CD4-positive, alpha-beta T cell treated with Interleukin-21 for 1 hour (primary cell): Measurements from ENCODE around the gene DNAJA4.

Experiments used
- DNase-seq: peaks from one replicate; pipeline ENCODE4 v3.0.0-alpha.2; 2020

Gene DNAJA4

DNA sequence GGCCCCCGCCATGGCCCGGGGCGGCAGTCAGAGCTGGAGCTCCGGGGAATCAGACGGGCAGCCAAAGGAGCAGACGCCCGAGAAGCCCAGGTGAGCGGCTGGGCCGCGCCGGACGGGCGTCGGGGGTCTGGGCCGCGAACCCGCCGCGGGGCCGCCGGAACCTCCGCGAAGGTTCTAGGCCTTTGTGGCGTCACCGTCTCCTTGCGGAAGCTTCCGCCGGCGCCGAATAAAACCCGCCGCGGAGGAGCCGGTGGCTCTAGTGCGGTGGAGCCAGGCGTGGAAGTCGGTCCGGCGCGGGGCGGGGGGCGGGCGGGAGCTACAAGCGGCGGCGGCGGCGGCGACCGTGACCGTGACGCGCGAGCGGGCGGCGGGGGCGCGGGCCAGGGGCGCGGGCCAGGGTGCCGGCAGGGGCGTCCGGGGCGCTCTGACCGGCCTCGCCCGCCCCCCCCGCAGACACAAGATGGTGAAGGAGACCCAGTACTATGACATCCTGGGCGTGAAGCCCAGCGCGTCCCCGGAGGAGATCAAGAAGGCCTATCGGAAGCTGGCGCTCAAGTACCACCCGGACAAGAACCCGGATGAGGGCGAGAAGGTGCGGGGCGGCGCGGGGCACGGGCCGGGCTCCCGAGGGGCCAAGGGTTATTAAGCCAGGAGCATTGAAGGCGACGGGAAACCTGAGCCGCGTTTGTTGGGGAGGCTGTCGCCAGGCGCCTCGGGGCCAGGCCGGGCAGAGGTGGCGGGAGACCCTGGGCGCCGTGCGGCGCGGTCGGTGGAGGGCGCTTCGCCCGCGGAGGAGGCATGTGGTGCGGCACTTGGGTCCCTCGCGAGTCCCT, at the start of gene DNAJA4:
DNAJA4 (plus strand) TSS at position 259 of the 833 bp plus-strand sequence; CDS start at position 461, 202 bp downstream.
- peak; percentile 77 for DNase-seq

DNA sequence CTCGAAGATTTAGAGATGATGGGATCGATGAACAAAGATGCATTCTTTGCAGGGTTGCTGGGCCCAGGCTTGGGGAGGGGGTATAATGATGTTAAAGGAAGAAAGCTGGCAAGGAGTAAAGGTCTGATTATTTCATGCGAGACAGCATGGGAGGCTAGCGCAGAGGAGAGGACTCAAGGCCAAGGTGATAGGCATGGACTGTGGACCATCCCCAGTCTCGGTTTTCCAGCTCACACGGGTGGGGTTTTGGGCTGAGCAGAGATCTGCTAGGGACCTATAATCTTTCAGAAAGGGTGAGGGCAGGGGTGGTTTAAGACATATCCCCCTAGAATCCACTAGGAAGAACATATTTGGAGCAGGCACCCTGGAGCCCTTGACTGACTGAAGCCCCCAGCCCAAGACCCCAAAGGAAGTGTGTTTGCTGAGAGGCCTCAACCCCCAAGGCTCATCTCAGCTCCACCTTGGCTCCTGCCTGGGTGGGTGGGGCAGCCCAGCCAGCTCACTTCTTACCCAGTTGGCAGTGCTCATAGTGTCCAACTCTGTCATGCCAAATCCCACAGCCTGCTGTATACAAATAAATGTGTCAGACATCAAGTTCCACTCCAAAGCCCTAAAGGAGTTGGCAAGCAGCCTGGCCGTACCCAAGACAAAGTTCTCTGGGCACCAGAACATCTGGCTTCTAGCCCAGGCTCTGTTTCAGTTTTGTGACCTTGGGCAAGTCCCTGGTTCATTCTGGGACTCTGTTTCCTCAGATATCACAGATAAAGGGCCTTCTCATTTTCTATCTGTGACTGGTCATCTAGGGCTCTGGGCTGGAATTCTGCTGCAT, 47.9 kb upstream of the DNAJA4 start:
- no peak for DNase-seq

DNA sequence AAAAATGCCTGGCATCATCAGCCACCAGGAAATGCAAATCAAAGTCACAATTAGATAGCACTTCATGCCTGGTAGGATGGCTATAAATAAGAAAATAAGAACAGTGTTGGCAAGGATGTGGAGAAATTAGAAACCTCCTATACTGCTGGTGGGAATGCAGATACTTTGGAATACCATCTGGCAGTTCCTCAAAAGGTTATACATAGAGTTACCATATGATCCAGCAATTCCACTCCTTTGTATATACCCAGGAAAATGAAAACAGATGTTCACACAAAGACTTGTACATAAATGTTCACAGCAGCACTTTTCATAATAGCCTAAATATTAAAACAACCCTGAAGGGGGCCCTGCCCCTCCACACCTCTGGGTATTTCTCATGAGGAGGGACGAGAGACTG, 43.6 kb upstream of the DNAJA4 start:
- no peak for DNase-seq

DNA sequence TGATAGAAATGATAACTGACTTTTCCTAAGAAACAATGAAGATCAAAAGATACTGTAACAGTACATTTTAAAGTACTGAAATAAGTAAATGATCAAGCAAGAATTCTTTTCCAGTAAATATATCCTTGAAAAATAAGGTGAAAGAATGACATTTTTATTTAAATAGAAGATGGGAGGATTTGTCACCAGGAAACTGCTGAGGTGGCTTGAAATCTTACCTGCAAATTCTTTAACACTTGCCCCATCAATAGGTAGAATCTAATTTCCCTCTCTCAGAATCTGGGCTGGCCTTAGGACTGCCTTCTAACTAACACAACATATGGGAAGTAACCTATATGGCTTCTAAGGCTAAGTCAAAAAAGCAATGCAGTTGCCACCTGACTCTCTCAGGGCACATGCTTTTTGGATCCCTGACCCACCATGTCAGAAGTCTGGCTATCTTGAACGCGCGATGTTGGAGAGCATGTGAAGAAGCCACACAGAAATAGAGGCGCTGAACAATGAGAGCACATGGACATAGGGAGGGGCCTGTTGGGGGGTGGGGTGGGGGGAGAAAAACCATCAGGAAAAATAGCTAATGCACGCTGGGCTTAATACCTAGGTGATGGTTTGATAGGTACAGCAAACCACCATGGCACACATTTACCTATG, 41.5 kb upstream of the DNAJA4 start:
- DNase-seq: no peak

DNA sequence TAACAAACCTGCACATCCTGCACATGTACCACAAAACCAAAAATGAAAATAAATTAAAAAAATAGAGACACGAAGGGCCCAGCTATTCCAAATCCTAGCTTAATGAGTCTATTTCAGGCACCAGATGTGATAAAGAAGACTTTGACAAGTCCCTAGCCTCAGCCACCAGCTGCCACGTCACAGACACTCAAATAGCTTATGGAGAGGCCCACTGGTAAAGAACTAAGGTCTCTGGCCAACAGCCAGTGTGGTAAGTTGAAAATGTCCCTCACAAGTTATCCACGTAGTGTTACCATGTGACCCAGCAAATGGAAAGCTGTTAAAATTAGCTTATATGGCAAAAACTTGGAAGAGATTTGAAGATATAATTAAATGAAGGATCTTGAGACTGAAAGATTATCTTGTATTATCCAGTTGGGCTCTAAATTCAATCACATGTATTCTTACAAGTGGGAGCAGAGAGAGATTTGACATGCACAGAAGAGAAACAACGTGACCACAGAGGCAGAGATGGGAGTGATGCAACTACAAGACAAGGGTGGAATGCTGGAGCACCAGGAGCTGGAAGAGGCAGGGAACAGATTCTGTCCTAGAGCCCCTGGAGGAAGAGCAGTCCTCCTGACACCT, 40.9 kb upstream of the DNAJA4 start:
- DNase-seq: no peak

DNA sequence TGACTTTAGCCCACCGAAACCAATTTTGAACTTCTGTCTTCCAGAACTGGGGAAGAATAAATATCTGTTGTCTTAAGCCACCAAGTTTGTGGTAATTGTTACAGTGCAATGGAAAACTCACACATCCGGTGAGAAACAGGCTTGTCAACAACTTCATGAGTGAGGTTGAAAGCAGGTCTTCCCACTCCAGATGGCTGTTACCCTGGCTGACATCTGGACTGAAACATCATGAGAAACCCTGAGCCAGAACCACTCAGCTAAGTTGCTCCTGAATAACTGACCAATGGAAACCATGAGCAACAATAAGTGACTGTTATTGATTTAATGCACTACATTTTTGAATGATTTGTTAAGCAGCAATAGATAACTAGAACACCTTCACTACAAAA, 40.3 kb upstream of the DNAJA4 start:
- peak; percentile 21 for DNase-seq

DNA sequence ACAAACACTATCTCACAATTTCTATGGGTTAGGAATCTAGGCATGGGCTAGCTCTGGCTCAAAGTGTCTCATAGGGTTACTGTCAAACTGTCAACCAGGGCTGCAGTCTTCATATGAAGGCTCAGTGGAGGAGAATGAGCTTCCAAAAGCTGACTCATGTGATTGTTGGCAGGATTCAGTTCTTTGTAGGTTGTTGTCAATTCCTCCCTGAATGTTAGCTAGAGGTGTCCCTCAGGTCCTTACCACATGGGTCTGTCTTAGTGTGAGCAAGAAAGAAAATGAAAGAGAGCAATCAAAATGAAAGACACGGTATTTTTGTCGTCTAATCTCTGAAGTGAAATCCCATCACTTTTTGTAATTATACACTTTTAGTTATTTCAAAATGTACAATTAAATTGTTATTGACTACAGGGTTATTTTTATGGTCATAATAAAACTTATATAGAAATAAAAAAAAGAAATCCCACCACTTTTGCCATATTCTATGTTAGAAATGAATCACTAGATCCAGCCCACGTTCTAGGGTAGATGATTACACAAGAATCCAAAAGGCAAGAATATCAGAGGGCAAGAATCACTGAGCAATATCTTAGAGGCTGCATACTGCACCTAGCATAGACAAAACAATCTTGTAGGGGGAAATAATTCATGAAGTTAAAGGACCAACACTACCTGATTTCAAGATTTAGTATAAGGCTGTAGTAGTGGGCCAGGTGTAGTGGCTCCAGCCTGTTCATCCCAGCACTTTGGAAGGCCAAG, 38.4 kb upstream of the DNAJA4 start:
- no peak for DNase-seq

DNA sequence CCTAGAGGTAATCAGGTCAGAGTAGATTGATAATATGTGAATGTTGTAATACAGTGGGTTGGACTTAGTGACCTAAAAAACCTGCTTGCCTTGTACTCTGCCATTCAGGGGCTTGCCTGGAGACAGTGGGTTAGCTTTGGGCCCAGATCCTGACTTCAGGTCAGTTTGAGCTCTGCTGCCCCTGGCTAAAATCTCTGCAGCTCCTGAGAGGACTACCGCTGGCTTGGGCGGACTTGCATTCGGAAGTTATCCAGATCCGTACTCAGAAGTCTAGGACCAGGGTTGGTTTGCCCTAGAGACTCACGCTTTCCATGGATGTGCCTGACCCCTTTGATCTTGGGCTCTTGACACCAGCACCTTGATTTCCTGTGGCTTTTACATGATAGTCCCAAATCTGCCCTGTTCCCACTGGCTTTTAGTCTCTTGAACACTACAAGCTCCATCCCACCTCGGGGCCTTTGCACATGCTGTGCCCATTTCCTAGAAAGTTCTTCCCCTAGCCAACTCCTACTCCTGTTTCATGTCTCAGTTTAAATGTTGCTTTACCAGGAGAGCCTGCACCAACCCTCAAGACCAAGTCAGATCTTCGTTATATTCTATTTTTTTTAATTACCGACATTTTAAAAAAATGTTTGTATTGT, 35.9 kb upstream of the DNAJA4 start:
- no peak for DNase-seq

DNA sequence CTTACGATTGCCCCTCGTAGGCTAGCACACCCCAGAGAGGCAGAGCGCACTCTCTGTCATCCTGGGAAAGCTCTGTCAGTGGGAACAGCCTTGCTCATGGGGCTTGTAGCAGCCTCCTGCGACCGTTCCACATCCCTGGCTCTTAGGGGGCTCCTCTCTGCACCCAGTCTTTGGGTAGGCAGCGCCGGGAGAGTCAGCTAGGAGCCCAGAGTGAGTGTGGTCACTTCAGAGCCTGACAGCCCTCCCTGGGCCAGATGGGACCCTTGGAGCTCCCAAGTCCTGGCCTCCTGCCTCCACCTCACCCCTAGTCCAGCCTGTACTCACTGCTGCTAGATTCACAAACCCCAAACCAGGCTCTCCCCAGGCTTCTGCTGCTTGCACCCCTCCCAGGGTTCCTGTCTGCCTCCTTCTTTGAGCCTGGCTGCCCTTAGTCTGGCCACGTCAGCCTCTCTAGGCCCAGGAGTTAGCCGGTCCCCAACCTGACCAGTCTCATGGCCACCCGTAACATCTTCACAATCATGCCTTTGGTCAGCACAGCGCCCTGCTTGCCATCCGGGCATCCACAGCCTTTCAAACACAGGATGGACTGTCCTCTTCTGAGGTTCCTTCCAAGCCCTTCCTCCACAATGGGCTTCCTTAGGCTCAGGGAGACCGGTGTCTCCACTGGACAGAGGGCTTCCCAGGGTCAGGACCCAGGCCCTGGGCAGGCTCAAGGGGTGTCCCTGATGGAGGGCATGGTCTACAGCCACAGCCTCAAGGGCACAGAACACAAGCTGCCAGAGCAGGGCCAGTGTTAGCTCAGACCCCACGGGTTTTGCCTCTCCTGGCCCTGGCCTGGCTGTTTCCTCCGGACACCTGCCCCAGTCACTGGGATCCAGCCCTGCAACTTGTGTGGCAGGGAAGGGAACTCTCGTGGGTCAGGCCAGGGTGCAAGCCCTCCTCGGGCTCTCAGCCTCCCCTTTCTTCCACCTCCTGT, 34.6 kb upstream of the DNAJA4 start:
- DNase-seq: no peak

DNA sequence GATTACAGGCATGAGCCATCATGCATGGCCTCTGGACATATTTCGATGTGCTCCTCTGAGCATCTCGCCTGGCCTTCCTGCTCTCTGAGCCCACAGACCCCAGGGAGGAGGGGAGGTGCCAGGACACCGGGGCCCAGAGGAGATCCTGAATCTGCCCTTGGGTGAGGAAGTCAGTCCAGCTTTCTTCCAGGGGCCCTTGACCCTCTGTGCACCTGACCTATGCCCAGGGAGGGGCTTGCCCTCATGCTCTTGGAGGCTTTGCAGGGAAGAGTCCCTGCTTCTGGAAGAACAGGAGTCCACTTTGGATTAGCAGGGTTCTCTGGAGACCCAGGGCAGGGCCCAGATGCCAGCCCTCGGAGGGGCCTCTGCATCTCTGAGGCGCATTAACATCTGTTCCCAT, 31.4 kb upstream of the DNAJA4 start:
- no peak for DNase-seq

DNA sequence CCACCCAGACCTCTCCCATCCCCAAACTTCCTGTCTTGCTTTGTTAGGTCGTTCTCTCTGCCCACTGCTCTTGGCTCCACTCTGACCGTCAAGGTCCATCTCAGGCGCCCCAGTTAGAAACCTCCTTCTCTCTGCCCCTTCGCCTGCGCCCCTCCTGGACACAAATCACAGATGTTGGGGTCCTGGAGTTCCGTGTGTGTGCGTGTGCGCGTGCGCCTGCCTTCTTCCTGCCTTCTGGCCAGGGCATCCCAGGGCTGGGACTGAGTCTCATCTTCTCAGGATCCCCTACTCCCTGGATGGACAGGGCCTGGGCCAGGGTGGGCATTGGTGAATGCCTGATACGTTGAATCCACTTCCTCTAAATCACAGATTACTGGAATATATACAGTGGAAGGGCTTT, 30.9 kb upstream of the DNAJA4 start:
- DNase-seq: no peak

DNA sequence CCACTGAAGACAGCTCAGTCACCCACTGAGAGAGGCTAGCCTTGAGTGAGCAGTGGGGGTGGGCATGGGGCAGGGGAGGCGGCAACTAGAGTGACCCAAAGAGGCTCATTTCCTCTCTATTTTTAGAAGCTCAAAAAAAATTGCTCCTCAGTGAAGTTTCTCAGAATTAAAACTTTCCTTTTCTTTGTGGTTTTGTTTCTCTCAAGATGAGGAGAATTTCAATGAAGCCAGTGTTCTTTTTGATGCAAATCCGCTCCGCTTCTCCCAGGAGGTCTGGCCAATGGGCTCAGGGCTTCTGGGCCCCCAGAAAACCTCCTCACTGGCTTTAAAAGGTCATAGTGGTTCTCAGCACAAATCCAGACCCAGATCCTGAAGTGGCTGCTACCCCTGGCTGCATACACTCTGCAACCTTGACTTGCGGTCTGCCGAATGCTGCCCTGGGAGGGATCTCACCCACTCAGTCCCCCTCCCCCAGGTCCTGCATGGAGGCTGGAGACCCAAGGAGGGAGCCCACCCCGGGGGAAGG, 29.8 kb upstream of the DNAJA4 start, which contains the start of gene ACSBG1:
ACSBG1 (minus strand) TSS at position 51 of the 526 bp plus-strand sequence. CDS start 64 bp downstream, outside the sequence.
- DNase-seq: no peak

DNA sequence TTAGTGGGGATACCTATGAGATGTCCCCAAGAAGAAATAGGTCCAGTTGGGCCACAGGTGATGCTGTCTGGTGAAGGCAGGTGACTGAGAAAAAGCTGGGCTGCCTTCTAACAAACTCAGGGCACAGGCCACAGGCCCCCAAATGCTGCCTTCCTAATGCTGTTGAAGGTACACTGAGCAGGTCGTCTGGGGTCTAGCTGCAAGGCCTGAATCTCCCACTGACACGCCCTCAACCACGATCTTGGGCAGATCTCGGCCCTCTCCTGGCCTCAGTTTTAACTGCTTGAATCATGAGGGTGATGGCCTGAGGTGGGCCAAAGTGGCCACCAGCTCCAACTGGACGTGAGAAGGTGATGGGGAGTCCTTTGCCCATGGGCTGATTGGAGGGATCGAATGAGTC, 27.9 kb upstream of the DNAJA4 start:
- no peak for DNase-seq

DNA sequence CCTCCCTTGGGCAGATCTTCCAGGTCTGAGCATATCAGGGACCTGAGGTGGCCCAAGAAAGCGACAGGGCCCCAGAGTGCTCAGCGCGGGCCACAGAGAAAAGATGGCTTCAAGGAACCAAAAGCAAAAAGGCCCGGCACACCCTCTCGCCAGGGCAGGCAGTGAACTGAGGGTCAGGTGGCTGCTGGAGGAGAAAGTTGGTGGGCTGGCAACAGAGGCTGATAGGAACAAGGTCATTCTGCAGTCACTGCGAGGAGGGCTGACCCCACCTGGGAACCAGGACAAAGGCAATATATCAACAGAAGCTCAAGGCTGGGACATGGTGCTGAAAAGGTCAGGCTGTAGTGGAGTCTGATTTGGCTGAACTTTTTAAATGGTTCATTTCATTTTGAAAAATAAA, 27.2 kb upstream of the DNAJA4 start:
- DNase-seq: no peak

DNA sequence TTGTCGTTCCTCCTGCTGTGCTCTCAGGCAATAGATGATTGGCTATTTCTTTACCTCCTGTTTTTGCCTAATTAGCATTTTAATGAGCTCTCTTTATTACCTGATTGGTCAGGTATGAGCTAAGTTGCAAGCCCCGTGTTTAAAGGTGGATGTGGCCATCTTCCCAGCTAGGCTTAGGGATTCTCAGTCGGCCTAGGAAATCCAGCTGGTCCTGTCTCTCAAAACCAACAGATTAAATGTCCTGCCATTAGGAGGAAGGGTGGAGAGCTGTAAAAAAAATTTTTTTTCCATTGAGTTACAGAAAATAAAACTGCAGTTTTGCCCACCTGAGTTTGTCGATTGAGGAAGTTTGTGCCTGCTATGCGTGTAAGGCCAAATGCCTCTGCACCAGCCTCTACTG, 24.6 kb upstream of the DNAJA4 start:
- DNase-seq: no peak

DNA sequence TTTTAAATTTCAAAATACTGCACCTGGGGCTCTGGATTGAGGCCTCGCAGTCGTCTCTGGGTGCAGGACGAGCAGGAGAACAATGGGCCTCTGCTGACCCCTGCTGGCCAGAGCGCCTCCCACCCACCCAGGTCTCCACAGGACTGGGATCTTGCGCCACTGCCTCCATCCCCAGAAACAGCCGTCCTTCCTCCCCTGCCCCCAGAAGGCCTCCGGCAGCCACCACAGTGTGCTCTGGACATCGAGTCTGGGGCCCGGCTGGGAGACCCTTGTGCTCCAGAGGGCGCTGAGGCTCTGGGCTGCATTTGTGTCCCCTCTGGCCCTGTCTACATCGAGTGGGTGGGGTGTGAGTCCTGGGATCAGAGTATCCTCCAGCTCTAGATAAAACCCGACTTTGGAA, 23.3 kb upstream of the DNAJA4 start:
- peak; percentile 78 for DNase-seq

DNA sequence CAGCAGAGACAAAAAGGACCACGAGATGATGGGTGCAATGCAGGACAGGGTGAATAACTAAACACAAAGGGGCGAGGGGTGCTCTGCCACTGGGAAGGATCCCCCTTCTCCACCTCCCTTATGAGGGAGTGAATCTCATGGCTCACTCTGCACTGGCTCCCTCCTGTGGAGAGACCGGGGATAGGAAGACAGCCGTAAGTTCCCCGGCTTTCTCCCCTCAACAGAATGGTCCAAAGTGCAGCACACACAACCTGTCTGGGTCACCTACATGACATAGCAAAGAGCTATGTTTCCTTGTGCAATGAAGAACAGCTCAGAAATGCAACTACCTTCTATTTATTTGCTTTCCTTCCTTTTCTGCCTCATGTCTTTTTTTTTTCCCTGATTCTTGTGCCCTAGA, 22.2 kb upstream of the DNAJA4 start:
- no peak for DNase-seq

DNA sequence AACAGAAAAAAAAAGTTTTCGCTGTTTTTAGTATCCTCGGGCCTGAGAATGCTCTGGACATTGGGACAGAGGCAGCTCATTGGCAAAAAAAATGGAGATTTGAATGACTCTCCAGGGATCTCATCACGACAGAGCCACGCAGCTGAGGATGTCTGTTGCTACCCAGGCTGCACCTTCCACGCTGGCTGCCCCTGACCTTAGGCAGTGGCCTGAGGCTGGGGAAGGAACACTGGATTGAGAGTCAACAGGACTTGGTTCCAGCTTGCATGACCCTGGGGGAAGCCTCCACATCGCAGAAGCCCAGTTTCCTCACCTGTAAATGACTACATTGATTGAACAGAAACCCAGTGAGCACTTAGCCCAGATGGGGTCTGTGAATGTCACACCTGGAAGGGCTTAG, 21.3 kb upstream of the DNAJA4 start:
- no peak for DNase-seq

DNA sequence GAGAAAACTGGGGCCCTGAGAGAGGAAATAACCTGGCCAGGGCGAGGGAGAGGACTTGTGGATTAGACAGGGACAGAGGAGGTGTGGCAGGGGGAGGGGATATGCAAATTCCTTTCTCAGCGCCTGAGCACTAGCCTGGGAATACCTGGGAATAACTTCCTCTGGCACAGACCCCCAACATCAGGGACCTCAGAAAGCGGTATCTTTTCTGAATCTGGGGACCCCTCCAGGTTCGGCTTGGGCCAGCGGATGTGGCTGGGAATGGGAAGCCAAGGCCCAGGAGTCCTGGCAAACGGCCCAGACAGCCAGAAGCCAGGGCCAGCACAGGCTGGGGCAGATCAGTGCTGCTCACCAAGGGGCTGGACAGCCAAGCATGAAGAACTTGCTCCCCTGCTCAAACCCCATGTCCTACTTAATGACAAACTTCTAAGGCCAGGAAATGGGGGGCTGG, 20.8 kb upstream of the DNAJA4 start:
- DNase-seq: no peak

DNA sequence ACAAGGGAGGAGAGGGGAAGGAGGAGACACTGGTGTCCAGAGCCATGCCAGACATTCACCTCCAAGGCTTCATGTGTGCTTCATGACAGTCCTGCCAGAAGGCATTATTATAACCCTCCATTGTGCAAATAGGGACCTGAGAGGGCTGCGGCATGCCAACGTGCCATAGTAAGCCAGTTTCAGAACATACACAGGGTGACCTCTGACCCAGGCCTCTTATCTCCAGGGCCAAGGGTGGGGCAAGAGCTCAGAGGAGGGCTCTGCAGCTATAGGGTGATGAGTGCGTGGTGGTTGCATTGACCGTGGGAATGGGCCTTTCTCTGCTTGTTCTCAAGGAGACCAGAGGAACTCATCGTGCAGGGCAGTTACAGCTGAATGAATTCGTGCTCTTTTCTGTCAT, 20.3 kb upstream of the DNAJA4 start:
- no peak for DNase-seq
